Ovary (tissue), 3 donors: Measurements from ENCODE around the gene DAB2IP.

ENCODE experiments used
- POLR2A ChIP-seq: fragments of 450-650 bp; IDR thresholded peaks from one replicate; pipeline ENCODE4 v1.6.1; 2017; ENCODE audit warnings: antibody characterized with exemption, mild to moderate bottlenecking, moderate library complexity
- TF ChIP-seq, protein P1 (sequence below), 3 donors: fragments of 450-650 bp in 2 of 3; fragments of 200-600 bp in 1 of 3; IDR thresholded peaks; one replicate each; pipeline versions ENCODE4 v1.5.1 to v1.8.0; 2016 to 2022; ENCODE audit warnings: antibody characterized with exemption in 3 of 3, mild to moderate bottlenecking in 1 of 3
- donor health status: DM: no; HTN: no; CAD: no.

DNA sequence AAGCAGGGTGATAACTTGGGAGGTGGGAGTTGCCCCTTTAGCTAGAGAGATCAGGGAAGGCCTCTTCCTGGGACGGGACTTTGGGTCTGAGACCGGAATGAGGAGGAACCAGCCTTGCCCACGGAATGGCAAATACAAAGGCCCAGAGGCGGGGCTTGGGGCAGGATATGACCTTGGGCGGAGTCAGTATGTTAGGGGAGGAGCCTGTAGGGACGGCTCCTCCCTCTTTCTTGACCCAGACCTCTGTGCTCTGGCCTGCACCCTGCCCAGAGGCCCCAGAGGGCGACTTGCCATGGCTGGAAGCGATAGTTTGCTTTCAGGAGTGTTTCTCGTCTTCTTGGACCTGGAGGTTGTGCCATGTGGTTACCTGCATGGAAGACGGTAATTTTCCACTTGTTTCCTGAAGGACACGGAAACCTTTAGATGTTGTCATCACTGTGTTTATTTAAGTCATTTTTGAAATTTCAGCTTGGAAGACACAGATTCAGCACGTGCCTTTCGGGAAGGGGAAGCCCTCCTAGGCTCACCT, 85.6 kb downstream of the DAB2IP start:
- TF ChIP-seq POLR2A, result no peak
- TF ChIP-seq, protein P1, sequence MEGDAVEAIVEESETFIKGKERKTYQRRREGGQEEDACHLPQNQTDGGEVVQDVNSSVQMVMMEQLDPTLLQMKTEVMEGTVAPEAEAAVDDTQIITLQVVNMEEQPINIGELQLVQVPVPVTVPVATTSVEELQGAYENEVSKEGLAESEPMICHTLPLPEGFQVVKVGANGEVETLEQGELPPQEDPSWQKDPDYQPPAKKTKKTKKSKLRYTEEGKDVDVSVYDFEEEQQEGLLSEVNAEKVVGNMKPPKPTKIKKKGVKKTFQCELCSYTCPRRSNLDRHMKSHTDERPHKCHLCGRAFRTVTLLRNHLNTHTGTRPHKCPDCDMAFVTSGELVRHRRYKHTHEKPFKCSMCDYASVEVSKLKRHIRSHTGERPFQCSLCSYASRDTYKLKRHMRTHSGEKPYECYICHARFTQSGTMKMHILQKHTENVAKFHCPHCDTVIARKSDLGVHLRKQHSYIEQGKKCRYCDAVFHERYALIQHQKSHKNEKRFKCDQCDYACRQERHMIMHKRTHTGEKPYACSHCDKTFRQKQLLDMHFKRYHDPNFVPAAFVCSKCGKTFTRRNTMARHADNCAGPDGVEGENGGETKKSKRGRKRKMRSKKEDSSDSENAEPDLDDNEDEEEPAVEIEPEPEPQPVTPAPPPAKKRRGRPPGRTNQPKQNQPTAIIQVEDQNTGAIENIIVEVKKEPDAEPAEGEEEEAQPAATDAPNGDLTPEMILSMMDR (IDR thresholded peaks at IDR 0.05), result no peak
